GM18870 (cell line): ENCODE data around the gene ZC3H10.
"Not testable (repeated sequence)": the region's sequence is repeated elsewhere in the genome, so short reads cannot be mapped to it uniquely, and the experiment has no call there.

Experiments
- ATAC-seq: cut with Tn5 transposase; IDR thresholded peaks from one replicate; pipeline ENCODE4 v1.9.1; 2021; ENCODE audit warnings: moderate library complexity; ENCODE audit not compliant: unreplicated experiment

Gene ZC3H10

DNA sequence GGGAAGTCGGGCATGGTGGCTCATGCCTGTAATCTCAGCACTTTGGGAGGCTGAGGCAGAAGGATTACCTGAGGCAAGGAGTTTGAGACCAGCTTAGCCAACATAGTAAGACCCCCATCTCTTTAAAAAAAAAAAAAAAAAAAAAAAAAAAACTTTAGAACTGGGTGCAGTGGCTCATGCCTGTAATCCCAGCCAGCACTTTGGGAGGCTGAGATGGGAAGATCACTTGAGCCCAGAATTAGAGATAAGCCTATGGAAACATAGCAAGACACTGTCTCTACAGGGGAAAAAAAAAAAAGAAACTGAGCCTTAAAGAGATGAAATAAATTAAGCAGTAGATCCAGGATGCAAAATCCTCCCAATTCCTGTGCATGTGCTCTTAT is 15.4 kb upstream of the ZC3H10 start:
- no peak for ATAC-seq

GRCh38 chr12:56103066-56103711 is 14.9 kb upstream of the ZC3H10 start:
- ATAC-seq, result no peak

DNA sequence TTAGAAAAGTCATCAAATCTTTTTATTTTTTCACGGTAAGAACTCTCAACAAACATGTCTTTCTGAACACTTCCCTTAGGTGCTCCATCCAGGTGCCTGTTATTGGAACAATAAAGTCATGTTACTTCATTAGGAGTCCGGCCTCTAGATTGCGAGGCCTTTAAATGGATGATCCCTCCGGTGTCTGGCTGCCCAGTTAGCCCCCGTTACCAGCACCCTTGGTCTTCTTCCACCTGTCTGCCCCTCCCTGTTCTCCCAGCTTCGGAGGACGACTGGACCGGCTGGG is 14.3 kb upstream of the ZC3H10 start:
- ATAC-seq, result no peak

DNA sequence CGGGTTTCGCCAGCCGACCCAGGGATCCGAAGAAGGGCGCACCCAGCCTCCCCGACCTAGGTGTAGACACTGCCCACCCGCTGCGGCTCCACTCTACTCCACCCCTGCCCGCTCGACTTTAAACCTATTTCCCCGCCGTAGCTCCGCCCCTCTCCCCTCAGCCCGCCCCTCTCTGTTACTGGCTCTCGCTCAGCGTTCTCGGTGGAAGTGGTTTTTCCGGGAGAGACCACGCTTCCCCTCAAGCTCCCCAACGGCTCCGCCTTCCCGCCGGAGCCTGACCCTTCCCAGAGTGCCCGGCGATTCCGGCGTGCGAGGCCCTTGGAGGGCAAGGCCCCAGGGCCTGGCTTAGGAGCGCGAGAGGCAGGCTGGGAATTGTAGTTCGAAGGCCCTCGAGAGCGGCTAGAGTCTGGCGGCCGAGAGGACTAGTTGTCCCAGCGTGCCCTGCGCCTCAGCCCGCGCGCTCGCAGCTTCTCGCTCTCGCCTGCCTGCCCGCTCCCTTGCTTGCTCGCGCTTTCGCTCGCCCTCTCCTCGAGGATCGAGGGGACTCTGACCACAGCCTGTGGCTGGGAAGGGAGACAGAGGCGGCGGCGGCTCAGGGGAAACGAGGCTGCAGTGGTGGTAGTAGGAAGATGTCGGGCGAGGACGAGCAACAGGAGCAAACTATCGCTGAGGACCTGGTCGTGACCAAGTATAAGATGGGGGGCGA is 13.8 kb upstream of the ZC3H10 start, which contains the start of gene PA2G4:
TSS of gene PA2G4 (plus strand) at position 451 of the 706 bp plus-strand sequence. CDS start at position 630, 179 bp downstream.
- peak; percentile 79 for ATAC-seq

GRCh38 chr12:56104815-56105608 is 13.1 kb upstream of the ZC3H10 start:
- no peak for ATAC-seq

DNA sequence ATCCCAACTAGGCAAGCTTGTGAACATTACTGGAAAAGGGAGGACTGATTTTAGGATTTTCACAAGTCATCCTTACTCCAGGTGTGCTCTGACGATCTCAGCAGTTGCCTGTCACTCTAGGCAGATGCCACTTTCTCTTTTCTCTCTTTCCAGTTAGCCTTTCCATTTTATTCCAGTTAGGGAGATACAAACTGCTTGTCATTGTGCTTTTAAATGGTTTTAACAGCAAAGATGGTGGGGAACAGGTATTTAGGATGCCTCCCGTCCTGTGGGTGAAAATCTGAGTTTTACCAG is 12.5 kb upstream of the ZC3H10 start:
- ATAC-seq, result no peak

DNA sequence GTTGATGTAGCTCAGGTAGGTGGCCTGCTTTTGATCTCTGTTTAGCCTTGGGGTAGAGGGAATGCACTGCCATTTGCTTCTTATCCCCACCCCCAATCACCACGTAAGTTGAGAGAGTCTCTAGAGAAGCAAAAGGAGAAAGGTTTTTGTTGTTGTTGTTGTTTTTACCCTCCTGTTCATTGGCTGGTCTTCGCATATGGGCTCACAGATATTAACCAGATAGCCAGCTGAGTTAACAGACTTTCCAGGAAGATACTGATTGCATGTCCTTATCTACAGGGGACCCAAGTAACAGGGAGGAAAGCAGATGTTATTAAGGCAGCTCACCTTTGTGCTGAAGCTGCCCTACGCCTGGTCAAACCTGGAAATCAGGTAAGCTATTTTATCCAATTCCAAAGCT is 10.8 kb upstream of the ZC3H10 start:
- ATAC-seq, result no peak

GRCh38 chr12:56110571-56110970 is 7.5 kb upstream of the ZC3H10 start:
- no peak for ATAC-seq

- no peak for ATAC-seq
Observed at GRCh38 chr12:56114084-56114483, 4.0 kb upstream of the ZC3H10 start.

DNA sequence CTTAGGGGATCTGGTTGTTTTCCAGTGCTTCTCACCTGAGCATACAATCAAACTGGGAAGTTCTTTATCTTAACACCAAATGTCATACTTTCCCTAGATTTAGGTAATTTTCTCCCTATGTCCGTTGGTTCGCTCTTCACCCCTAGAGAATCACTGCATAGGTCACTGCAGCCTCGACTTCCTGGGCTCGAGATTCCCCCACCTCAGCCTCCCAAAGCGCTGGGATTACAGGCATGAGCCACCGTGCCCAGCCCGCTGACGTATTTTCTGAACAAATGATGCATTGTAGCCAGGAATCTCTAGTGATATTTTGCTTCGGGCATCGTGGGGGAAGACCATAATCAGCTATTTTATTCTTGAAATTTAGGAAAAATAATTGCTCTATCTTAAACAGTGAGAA is 2.7 kb upstream of the ZC3H10 start:
- ATAC-seq, result no peak

- peak; percentile 28 for ATAC-seq
Observed at GRCh38 chr12:56116267-56117081, 1.6 kb upstream of the ZC3H10 start, which contains the start of gene RPL41. TSS of gene RPL41 (plus strand) at chr12:56116633.

DNA sequence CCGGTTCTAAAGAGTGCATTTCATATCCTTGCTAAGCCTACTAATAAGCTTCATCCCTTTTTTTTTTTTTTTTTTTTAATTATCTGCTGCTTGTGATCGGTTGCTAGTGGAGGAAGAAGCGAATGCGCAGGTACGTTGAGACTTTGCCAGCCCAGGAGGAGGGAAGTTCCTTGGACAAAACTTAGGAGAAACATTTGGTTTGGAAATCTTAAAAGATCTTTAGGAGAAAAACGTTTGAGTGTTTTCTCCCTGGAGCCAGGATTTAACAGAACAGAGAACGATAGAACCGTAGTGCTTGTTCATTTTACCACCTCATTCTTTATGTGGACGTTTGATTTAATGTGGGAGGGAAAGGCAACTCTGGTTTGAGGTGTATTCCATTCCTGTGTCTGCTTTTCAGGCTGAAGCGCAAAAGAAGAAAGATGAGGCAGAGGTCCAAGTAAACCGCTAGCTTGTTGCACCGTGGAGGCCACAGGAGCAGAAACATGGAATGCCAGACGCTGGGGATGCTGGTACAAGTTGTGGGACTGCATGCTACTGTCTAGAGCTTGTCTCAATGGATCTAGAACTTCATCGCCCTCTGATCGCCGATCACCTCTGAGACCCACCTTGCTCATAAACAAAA is 872 bp upstream of the ZC3H10 start:
- not testable (repeated sequence) for ATAC-seq

DNA sequence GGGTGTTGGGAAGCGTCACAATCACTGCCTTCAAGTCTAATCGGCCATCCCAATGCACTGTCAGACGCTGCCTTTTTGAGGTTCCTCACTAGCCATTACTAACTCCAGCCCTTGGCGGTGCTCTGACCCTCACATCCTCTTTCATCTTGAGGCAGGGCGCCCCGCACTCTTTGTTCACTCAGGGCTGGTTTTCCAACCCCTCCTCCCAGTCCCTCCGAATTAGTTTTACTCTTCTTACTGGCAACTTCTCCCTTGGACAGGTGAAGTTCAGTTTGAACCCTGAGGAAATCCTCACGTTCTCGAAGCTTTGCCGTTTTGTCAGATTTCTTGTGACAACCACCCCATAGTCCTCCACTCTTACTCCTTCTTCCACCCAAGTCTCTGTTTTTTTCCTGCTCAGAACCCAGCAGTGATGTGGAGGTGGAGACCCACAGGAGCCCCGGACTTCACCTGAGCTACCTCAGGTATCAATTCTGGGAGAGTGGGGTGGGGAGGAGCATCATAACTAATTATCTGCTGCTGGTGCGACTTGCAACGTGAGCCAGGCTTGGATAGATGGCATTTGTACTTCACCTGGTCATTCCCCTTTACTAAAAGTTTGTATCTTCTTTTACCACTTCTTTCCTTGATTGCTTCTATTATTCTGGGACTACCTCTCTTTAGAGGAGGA is 757 bp downstream of the ZC3H10 start:
- no peak for ATAC-seq

DNA sequence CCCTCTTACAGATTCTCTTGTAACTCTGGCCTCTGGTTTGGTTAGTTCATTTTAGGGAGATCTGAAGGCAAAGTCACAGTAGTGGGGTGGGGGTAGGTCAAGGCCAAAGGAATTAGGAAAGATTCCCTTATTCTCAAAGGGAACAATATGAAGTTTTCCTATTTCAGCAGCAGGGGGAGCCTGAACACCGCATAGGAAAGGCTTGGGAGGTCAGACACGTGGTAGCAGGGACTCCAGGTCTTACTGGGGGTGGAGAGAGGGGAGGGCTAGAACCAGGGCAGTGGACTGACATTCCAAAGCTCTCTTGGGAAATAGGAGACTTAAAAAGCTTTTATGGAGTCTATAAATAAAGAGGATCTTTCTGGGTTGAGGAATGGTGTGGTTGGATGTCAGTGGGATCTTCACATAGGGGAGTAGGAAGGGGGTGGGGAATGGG is 1.3 kb downstream of the ZC3H10 start:
- ATAC-seq, result no peak

GRCh38 chr12:56120158-56120846 is 2.2 kb downstream of the ZC3H10 start:
- no peak for ATAC-seq

- no peak for ATAC-seq
Observed at GRCh38 chr12:56121204-56121870, 3.3 kb downstream of the ZC3H10 start.

GRCh38 chr12:56122637-56123036 is 4.6 kb downstream of the ZC3H10 start:
- no peak for ATAC-seq

- no peak for ATAC-seq
Observed at GRCh38 chr12:56124133-56124532, 6.1 kb downstream of the ZC3H10 start.

- ATAC-seq, result no peak
Observed at GRCh38 chr12:56126732-56127239, 8.7 kb downstream of the ZC3H10 start.
